NCI-H446 (cell line): Measurements from ENCODE around the gene GZF1.
A peak's percentile ranks its signal among the peaks of the same experiment; 100 is the strongest.

Experiments used
- DNase-seq, 2 experiments: peaks; one replicate each; lab custom pipeline; 2025; lab: John Stamatoyannopoulos, UW

GZF1 gene

GRCh38 chr20:23369072-23369823 lies 7.3 kb downstream of the GZF1 start:
- no peak for DNase-seq

- DNase-seq, result no peak
These were observed 8.3 kb downstream of the GZF1 start for GRCh38 chr20:23370274-23370673.

DNA sequence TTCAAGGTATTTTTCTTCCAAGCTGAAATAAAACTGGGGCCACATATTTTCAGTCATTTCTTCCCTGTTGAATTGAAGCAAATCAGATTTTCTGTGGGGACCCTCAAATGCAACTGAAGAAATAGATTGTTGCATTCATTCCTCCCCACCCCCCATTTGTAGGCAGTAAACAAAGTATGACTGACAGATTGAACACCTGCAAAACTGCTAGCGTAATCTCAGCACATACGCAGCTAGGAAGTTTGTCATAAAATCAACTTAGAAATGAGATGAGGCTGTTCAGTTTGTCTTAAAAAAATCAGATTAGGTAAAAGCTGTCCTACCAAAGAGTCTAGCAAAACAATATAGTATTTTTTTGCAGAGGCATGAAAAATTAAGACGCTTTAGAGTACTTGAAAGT lies 8.9 kb downstream of the GZF1 start:
- no peak for DNase-seq

GRCh38 chr20:23371496-23371895 lies 9.5 kb downstream of the GZF1 start:
- DNase-seq, result no peak

DNA sequence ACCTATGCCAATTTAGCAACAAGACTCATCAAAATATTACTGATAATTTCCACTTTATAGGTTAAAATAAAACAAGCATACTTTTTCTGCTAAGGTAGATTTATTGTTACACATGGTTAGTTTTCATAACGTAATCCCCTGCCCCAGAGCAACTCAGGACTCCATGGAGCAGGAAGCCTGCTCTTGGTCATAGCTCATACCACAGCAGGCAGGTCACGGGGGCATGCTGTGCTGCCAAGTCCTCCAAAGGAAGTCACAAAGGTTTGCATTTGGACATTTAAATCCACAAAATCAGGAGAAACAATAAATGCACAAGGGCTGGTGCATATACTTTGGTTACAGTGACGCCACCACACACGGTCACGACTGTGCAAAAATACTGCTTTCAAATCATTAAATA lies 12.5 kb downstream of the GZF1 start:
- no peak for DNase-seq

DNA sequence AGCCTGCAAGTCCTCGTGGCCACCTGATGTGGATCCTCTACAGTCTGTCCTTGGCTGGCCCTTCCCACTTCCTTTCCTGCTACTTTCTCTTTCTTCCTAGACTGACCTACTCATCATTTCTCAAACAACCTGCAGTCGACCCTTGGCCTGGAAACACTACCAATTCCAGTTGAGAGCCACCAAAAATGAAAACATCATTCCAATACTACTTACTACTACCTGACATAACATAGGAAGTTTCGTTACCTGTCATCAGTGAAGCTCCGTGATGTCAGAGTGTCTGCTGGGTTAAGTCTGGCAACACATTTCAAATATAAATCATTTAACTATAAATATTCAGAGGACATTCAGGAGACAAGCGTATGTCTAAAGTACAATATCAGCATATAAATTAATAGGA lies 13.8 kb downstream of the GZF1 start:
- DNase-seq, result no peak

- DNase-seq, result no peak
These were observed 17.8 kb downstream of the GZF1 start for GRCh38 chr20:23379772-23380171.

- no peak for DNase-seq
These were observed 19.9 kb downstream of the GZF1 start for GRCh38 chr20:23381876-23382275.

GRCh38 chr20:23386304-23387117 lies 24.5 kb downstream of the GZF1 start:
- DNase-seq, result no peak

- DNase-seq, result no peak
These were observed 25.1 kb downstream of the GZF1 start for GRCh38 chr20:23387118-23387443.

- no peak for DNase-seq
These were observed 28.3 kb downstream of the GZF1 start for GRCh38 chr20:23390091-23390774.

- DNase-seq, result no peak
These were observed 29.8 kb downstream of the GZF1 start for GRCh38 chr20:23391707-23392310.

DNA sequence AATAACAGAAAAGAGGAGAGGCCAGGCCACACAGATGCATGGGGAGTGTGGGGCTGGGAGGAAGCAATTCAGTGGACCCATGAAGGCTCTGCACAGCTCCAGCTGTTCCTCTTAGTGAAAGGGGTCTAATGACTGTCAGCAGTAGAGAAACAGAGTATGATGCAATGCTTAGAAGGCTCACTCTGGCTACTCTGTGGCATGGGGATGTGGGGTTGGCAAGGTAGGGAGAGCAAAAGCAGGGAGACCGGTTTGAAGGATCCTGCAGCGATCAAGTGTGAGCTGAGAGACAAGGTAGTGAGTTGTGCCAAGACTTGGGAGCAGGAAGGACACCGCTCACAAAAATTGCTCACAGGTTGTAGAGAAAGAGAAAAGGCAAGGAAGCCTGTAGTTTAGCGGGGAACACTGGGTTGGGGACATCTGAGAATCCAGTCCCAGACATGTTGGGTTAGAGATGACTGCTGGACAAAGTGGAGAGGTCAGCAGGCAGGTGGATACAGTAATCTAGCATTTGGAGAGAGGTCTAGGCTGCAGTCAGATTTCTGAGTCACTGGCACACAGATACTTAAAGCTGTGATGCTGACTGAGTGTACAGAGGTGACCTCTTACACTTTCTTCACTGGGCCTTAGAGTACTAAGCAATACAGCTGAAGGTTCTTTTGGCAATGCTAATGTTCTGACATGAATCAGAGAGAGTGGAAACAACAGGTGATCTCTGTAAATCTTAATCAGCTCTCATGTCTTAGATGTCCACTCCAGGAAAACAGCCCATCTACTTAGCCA lies 32.2 kb downstream of the GZF1 start:
- no peak for DNase-seq

- peak in 1 of 2 experiments; percentile 45 for DNase-seq
These were observed 35.1 kb downstream of the GZF1 start for GRCh38 chr20:23396950-23397627.

GRCh38 chr20:23397961-23398360 lies 36.0 kb downstream of the GZF1 start:
- no peak for DNase-seq

- DNase-seq, result no peak
These were observed 37.7 kb downstream of the GZF1 start for GRCh38 chr20:23399568-23400241.

GRCh38 chr20:23401051-23401450 lies 39.1 kb downstream of the GZF1 start:
- no peak for DNase-seq

GRCh38 chr20:23403751-23404150 lies 41.8 kb downstream of the GZF1 start:
- no peak for DNase-seq

DNA sequence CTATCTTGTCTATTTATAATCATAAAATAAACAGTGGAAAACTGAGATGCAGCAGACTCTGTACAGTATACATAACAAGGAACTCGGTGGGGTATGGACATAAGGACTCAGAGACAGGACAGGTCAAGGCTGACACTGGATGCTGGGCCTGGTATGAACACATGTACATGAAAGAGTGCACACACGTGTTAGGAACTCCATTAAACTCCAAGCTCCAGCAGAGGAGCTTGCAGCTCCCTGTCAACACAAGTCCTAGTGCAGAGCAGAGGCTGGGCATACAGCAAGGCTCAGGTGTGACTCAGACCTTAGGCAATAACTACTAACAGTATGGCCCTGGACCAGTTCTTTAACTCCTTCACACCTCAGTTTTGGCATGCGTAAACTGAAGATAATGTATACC lies 42.2 kb downstream of the GZF1 start:
- DNase-seq, result no peak

DNA sequence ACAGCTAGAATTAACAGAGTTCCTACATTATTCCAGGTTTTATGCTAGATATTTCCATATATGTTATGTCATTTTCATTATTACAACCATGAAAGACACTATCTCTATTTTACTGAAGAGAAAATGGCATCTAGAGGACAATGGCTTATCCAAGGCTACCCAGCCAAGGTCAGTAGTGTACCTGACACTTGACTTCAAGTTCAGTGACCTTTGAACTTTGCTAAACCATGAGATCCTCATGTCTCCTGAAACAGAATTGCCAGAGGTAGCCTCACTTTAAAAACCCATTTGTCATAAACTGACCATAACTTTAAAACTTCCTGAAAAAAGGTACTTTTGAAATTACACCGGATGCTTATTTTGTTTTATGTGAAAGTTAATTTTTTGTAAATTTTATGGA lies 44.9 kb downstream of the GZF1 start:
- no peak for DNase-seq
